Esophagus muscularis mucosa (tissue), 4 donors: ENCODE results near the gene DLGAP4. TPM values are rescaled to one million over a fixed set of nuclear protein-coding genes. Genes with fewer than 3 reads are reported as not detected.

Source experiments
- DNase-seq: peaks from one replicate; pipeline ENCODE4 v3.0.0-alpha.2; 2017; ENCODE audit errors: extremely low spot score
- H3K27ac ChIP-seq, 4 donors: fragments of 200-600 bp; sonication (generic); replicated peaks in 1 of 4; 1 replicate in 3 of 4; 2 replicates in 1 of 4; pipeline ENCODE4 v1.5.1; 2016 to 2019; ENCODE audit warnings: mild to moderate bottlenecking in 1 of 4
- H3K27me3 ChIP-seq, 4 donors: fragments of 200-600 bp; sonication (generic); one replicate each; pipeline versions ENCODE4 v1.5.1 to v1.6.0; 2016 to 2019
- H3K36me3 ChIP-seq, 4 donors: fragments of 200-600 bp; sonication (generic); one replicate each; pipeline ENCODE4 v1.5.1; 2016 to 2019
- H3K4me1 ChIP-seq, 4 donors: fragments of 200-600 bp; sonication (generic); one replicate each; pipeline ENCODE4 v1.5.1; 2016 to 2019
- H3K4me3 ChIP-seq, 4 donors: fragments of 200-600 bp; sonication (generic); 1 replicate in 2 of 4; 2 replicates in 2 of 4; pipeline ENCODE4 v1.5.1; 2016 to 2019; ENCODE audit warnings: mild to moderate bottlenecking in 4 of 4, moderate library complexity in 1 of 4
- H3K9me3 ChIP-seq, 4 donors: fragments of 200-600 bp; sonication (generic); 1 replicate in 3 of 4; 2 replicates in 1 of 4; pipeline ENCODE4 v1.5.1; 2016 to 2019
- EP300 ChIP-seq: sonication (generic); formaldehyde crosslinking; IDR thresholded peaks from one replicate; pipeline ENCODE4 v1.6.1; 2017; ENCODE audit warnings: antibody characterized with exemption
- POLR2A ChIP-seq: fragments of 450-650 bp; IDR thresholded peaks from one replicate; pipeline ENCODE4 v1.6.1; 2017; ENCODE audit warnings: antibody characterized with exemption, moderate library complexity, mild to moderate bottlenecking, low read depth
- POLR2AphosphoS5 ChIP-seq, 2 donors: sonication (generic); formaldehyde crosslinking; IDR thresholded peaks; one replicate each; pipeline ENCODE4 v1.6.1; 2017; ENCODE audit warnings: antibody characterized with exemption in 2 of 2
- WGBS: methylation state at CpG from one replicate; pipeline ENCODE4 v1.1.5; 2018; 5-methylcytosine and 5-hydroxymethylcytosine counted together
- intact Hi-C: fragments of 100-400 bp; cut with DNase I; formaldehyde crosslinking; loops from one replicate; pipeline ENCODE4 v1.15.1; 2023
- total RNA-seq, 4 donors: library from RNA; depleted of rRNA; stranded (reverse); fragments of >200 nt; gene quantifications; one replicate each; pipeline versions ENCODE4 v1.1.0 to v1.2.1, GENCODE V29; 2016
- TF ChIP-seq, protein P1 (sequence below), 3 experiments: fragments of 200-600 bp in 2 of 3; fragments of 450-650 bp in 1 of 3; sonication (generic) in 2 of 3; IDR thresholded peaks; one replicate each; pipeline ENCODE4 v1.5.1; 2017 to 2019; ENCODE audit warnings: antibody characterized with exemption in 3 of 3, mild to moderate bottlenecking in 2 of 3, moderate library complexity in 1 of 3

Gene DLGAP4
- total RNA-seq, 4 donors from 2014 or later: 43.6 to 90.0 (median 48.8) TPM

DNA sequence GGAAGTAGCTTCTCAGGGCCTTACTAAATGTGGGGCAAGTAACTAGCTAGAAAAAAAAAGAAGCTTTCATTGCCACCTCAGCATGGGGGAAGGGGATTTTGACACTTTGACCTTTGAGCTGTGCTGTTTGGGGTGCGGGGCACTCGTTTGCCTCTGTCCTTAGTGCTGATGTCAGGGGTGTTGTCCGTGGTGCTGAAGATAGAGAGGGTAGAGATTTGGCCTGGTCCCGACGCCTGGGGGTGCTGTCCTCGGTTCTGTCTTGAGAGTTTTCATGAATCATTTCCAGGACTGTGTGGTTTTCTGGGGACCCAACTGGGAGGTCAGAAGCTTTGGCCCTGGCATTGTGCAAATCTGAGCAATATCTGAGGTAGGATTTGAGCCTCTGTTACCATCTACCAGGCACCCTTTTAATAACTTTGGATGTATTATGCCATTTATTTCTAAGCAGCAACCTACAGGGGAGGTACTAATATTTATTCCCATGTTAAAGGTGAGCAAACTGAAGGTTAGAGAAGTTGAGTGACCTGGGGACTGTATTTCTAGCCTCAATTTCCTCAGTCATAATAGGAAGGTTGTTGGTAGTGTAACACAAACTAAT, 78.0 kb downstream of the DLGAP4 start:
- intact Hi-C loops: no loop called here
- Histone ChIP-seq H3K27me3 (peaks cover 0 to 30% (median 0%) of the 10 kb centered on the region in 4 donors), H3K4me1 (no peaks in the 10 kb centered on the region), H3K9me3 (peaks cover 0 to 8% (median 0%) of the 10 kb centered on the region in 4 donors), H3K36me3 (no peaks in the 10 kb centered on the region), H3K27ac (no peak overlapping the region), H3K4me3 (no peak overlapping the region)
- no peak for TF ChIP-seq POLR2AphosphoS5 (IDR thresholded peaks at IDR 0.05)
- TF ChIP-seq, protein P1, sequence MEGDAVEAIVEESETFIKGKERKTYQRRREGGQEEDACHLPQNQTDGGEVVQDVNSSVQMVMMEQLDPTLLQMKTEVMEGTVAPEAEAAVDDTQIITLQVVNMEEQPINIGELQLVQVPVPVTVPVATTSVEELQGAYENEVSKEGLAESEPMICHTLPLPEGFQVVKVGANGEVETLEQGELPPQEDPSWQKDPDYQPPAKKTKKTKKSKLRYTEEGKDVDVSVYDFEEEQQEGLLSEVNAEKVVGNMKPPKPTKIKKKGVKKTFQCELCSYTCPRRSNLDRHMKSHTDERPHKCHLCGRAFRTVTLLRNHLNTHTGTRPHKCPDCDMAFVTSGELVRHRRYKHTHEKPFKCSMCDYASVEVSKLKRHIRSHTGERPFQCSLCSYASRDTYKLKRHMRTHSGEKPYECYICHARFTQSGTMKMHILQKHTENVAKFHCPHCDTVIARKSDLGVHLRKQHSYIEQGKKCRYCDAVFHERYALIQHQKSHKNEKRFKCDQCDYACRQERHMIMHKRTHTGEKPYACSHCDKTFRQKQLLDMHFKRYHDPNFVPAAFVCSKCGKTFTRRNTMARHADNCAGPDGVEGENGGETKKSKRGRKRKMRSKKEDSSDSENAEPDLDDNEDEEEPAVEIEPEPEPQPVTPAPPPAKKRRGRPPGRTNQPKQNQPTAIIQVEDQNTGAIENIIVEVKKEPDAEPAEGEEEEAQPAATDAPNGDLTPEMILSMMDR (IDR thresholded peaks at IDR 0.05): no peak
- TF ChIP-seq EP300: no peak
- no peak for TF ChIP-seq POLR2A
- 5% methylated on average over 6 of the region's 6 CpGs for WGBS
- no peak for DNase-seq

DNA sequence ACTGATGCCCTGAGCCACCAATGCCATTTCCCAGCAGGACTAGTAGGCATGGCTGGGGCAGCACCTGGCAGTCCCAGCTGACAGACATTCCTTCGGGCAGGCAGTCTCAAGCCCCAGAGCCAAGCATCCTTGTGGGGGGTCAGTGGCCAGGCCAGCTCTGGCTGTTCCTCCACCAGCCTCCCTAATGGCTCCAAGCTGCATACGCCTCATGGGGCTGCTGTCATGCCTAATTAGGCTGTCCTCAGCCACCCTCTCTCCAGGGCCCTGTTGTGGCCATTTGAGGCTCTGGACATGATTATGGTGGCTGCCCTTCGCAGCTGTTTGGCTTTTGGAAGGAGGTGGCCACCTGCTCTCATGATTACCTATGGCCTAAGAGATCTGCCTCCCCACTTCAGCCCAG, 79.4 kb downstream of the DLGAP4 start:
- H3K4me3 ChIP-seq: no peak overlapping the region
- no peaks in the 10 kb centered on the region for H3K4me1 ChIP-seq
- no peak overlapping the region for H3K27ac ChIP-seq
- 45% methylated on average over 2 of the region's 3 CpGs for WGBS
- H3K36me3 ChIP-seq: no peaks in the 10 kb centered on the region
- peaks cover 0 to 7% (median 0%) of the 10 kb centered on the region in 4 donors for H3K9me3 ChIP-seq
- intact Hi-C loops: no loop called here
- peaks cover 0 to 34% (median 0%) of the 10 kb centered on the region in 4 donors for H3K27me3 ChIP-seq
- TF ChIP-seq POLR2A (no peak), POLR2AphosphoS5 (IDR thresholded peaks at IDR 0.05) (no peak), EP300 (no peak)
- TF ChIP-seq, protein P1 (IDR thresholded peaks at IDR 0.05): no peak
- DNase-seq: no peak

DNA sequence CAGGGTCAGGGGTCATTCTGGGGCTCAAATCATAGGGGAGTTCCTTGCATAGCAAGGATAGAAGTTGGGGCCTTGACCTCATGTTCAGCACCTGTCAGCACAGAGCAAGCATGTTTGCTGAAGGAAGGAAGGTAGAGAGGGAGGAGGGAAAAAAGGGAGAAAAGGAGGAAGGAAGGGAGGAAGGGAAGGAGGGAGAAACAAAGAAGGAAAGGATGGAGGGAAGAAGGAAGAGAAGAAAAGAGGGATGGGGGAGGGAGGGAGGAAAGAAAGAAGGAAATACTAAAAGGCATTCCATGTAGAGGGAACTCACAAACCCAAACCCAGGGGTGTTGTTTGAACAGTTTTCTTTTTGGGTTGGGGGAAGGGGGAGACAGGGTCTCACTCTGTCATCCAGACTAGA, 80.1 kb downstream of the DLGAP4 start:
- Histone ChIP-seq H3K4me3 (no peak overlapping the region), H3K36me3 (no peaks in the 10 kb centered on the region), H3K4me1 (no peaks in the 10 kb centered on the region), H3K27ac (no peak overlapping the region), H3K27me3 (peaks cover 0 to 41% (median 0%) of the 10 kb centered on the region in 4 donors), H3K9me3 (peaks cover 0 to under 1% (median 0%) of the 10 kb centered on the region in 4 donors)
- no peak for TF ChIP-seq POLR2AphosphoS5 (IDR thresholded peaks at IDR 0.05)
- TF ChIP-seq, protein P1 (IDR thresholded peaks at IDR 0.05): no peak
- no peak for TF ChIP-seq POLR2A
- TF ChIP-seq EP300: no peak
- intact Hi-C loops: no loop called here
- no peak for DNase-seq

DNA sequence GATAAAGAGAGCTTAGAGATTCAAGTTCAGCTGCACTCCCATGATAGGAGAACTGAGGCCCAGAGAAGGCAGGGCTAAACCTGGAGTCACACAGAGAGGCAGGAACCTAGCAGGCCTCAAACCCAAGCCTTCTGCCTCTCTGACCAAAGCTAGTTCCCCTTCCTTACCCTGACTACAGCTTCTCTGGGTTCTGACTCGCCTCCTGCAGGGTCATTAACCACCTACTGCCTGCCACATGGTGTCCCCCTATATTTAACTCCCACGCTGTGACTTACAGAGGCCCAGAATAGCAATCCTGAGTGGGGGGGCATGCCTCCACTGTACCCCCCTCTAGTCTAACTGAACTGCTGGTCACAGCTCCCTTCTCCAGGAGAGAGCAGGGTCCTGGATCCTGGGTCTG, 84.1 kb downstream of the DLGAP4 start:
- Histone ChIP-seq H3K36me3 (no peaks in the 10 kb centered on the region), H3K9me3 (no peaks in the 10 kb centered on the region), H3K27ac (no peak overlapping the region), H3K4me1 (no peaks in the 10 kb centered on the region), H3K4me3 (no peak overlapping the region), H3K27me3 (peaks cover 0 to 58% (median 0%) of the 10 kb centered on the region in 4 donors)
- WGBS: 74% methylated on average over 2 of the region's 2 CpGs
- DNase-seq: no peak
- intact Hi-C loops: no loop called here
- TF ChIP-seq, protein P1 (IDR thresholded peaks at IDR 0.05): no peak
- TF ChIP-seq POLR2AphosphoS5 (IDR thresholded peaks at IDR 0.05): no peak
- TF ChIP-seq POLR2A: no peak
- no peak for TF ChIP-seq EP300
